Epithelial cell of proximal tubule (primary cell): Measurements from ENCODE around the gene LOXL1. TPM values are rescaled to one million over a fixed set of nuclear protein-coding genes. Genes with fewer than 3 reads are reported as not detected.
A peak's percentile ranks its signal among the peaks of the same experiment; 100 is the strongest.

Source experiments
- DNase-seq: peaks from one replicate; pipeline ENCODE4 v3.0.0-alpha.2; 2011; ENCODE audit warnings: low read depth
- H3K4me3 ChIP-seq: 2 replicates; pipeline ENCODE4 v1.5.1; 2011; ENCODE audit warnings: low read depth, mild to moderate bottlenecking, low read length
- total RNA-seq: library from RNA; depleted of rRNA; stranded (reverse); fragments of >200 nt; gene quantifications from 2 replicates; pipeline ENCODE4 v1.2.3, GENCODE V29; 2015
- TF ChIP-seq, protein P1 (sequence below): conservative IDR thresholded peaks from 2 replicates; pipeline ENCODE4 v1.5.1; 2012; ENCODE audit warnings: low read depth, mild to moderate bottlenecking, low read length

The LOXL1 gene
- total RNA-seq, 1 donor from 2014 or later = 120 TPM

GRCh38 chr15:73996939-73997338, 70.7 kb downstream of the LOXL1 start:
- TF ChIP-seq, protein P1, sequence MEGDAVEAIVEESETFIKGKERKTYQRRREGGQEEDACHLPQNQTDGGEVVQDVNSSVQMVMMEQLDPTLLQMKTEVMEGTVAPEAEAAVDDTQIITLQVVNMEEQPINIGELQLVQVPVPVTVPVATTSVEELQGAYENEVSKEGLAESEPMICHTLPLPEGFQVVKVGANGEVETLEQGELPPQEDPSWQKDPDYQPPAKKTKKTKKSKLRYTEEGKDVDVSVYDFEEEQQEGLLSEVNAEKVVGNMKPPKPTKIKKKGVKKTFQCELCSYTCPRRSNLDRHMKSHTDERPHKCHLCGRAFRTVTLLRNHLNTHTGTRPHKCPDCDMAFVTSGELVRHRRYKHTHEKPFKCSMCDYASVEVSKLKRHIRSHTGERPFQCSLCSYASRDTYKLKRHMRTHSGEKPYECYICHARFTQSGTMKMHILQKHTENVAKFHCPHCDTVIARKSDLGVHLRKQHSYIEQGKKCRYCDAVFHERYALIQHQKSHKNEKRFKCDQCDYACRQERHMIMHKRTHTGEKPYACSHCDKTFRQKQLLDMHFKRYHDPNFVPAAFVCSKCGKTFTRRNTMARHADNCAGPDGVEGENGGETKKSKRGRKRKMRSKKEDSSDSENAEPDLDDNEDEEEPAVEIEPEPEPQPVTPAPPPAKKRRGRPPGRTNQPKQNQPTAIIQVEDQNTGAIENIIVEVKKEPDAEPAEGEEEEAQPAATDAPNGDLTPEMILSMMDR = no peak
- peak overlapping the region; percentile 85 for H3K4me3 ChIP-seq
- DNase-seq = no peak

GRCh38 chr15:73997986-73998385, 71.7 kb downstream of the LOXL1 start:
- H3K4me3 ChIP-seq = no peak overlapping the region
- no peak for DNase-seq
- TF ChIP-seq, protein P1 = no peak

Other genes with a start within 250 kb of the LOXL1 start
- 151 and 189 TPM in 2 replicates for gene CD276, start 242.1 kb upstream of the LOXL1 start, total RNA-seq
- gene INSYN1, start 173.1 kb upstream of the LOXL1 start, total RNA-seq = under 0.01 and 2.0 TPM in 2 replicates
- not detected in 2 replicates for gene TBC1D21, start 52.9 kb upstream of the LOXL1 start, total RNA-seq
- gene STOML1, start 65.8 kb downstream of the LOXL1 start, total RNA-seq = 13.5 and 26.4 TPM in 2 replicates
- 74.8 and 78.9 TPM in 2 replicates for gene PML, start 68.3 kb downstream of the LOXL1 start, total RNA-seq
- not detected in 2 replicates for gene GOLGA6A, start 156.1 kb downstream of the LOXL1 start, total RNA-seq
- not detected in 2 replicates for gene ISLR2, start 204.1 kb downstream of the LOXL1 start, total RNA-seq
- gene ISLR, start 247.2 kb downstream of the LOXL1 start, total RNA-seq = not detected in 2 replicates